Gastroesophageal sphincter (tissue), 4 donors: ENCODE results near the gene IL7R. TPM values are rescaled to one million over a fixed set of nuclear protein-coding genes. Genes with fewer than 3 reads are reported as not detected.

ENCODE experiments used
- ATAC-seq: fragments of 150-250 bp; one replicate; pipeline ENCODE4 v1.9.1; 2016; ENCODE audit warnings: mild to moderate bottlenecking, moderate library complexity
- H3K27ac ChIP-seq, 4 donors: fragments of 200-600 bp; sonication (generic) in 3 of 4; 1 replicate in 3 of 4; 2 replicates in 1 of 4; pipeline ENCODE4 v1.5.1; 2016 to 2019
- H3K27me3 ChIP-seq: fragments of 200-600 bp; sonication (generic); one replicate; pipeline ENCODE4 v1.5.1; 2019
- H3K36me3 ChIP-seq, 2 donors: fragments of 200-600 bp; sonication (generic); one replicate each; pipeline ENCODE4 v1.5.1; 2019; ENCODE audit warnings: control low read depth in 1 of 2
- H3K4me1 ChIP-seq, 3 donors: fragments of 200-600 bp; sonication (generic); 1 replicate in 2 of 3; 2 replicates in 1 of 3; pipeline ENCODE4 v1.5.1; 2016 to 2019; ENCODE audit warnings: control low read depth in 2 of 3
- H3K4me3 ChIP-seq, 2 donors: fragments of 200-600 bp; sonication (generic); one replicate each; pipeline ENCODE4 v1.5.1; 2019; ENCODE audit warnings: mild to moderate bottlenecking in 1 of 2, moderate library complexity in 1 of 2
- H3K9me3 ChIP-seq, 3 donors: fragments of 200-600 bp; sonication (generic); one replicate each; pipeline ENCODE4 v1.5.1; 2017 to 2019; ENCODE audit warnings: control low read depth in 2 of 3
- CTCF ChIP-seq, 4 experiments: fragments of 200-600 bp in 2 of 4; fragments of 450-650 bp in 2 of 4; sonication (generic) in 1 of 4; IDR thresholded peaks; one replicate each; pipeline ENCODE4 v1.5.1; 2017 to 2019; ENCODE audit warnings: antibody characterized with exemption in 4 of 4, mild to moderate bottlenecking in 2 of 4, moderate library complexity in 2 of 4
- EP300 ChIP-seq: sonication (generic); formaldehyde crosslinking; IDR thresholded peaks from one replicate; pipeline ENCODE4 v1.6.1; 2017; ENCODE audit warnings: antibody characterized with exemption, mild to moderate bottlenecking
- POLR2A ChIP-seq, 2 donors: fragments of 450-650 bp; IDR thresholded peaks; one replicate each; pipeline ENCODE4 v1.6.1; 2017; ENCODE audit warnings: antibody characterized with exemption in 2 of 2, mild to moderate bottlenecking in 2 of 2, moderate library complexity in 1 of 2
- POLR2AphosphoS5 ChIP-seq: sonication (generic); formaldehyde crosslinking; IDR thresholded peaks from one replicate; pipeline ENCODE4 v1.6.1; 2017; ENCODE audit warnings: antibody characterized with exemption
- WGBS, 2 donors: methylation state at CpG; one replicate each; pipeline ENCODE4 v1.1.5; 2018; ENCODE audit warnings: low coverage in 1 of 2; 5-methylcytosine and 5-hydroxymethylcytosine counted together
- total RNA-seq, 4 donors: library from RNA; depleted of rRNA; stranded (reverse); fragments of >200 nt; gene quantifications; one replicate each; pipeline ENCODE4 v1.1.0, GENCODE V29; 2016

Gene IL7R
- total RNA-seq, 4 donors from 2014 or later: 1.1 to 10.1 (median 4.0) TPM

GRCh38 chr5:35884191-35884769, 27.6 kb downstream of the IL7R start:
- Histone ChIP-seq H3K4me3 (no peak overlapping the region), H3K27ac (no peak overlapping the region), H3K36me3 (no peaks in the 10 kb centered on the region), H3K27me3 (no peaks in the 10 kb centered on the region), H3K4me1 (no peaks in the 10 kb centered on the region), H3K9me3 (no peaks in the 10 kb centered on the region)
- no peak for TF ChIP-seq CTCF (IDR thresholded peaks at IDR 0.05)
- TF ChIP-seq POLR2AphosphoS5: no peak
- no peak for TF ChIP-seq POLR2A (IDR thresholded peaks at IDR 0.05)
- no peak for TF ChIP-seq EP300
- WGBS, 2 donors: 50 to 78% methylated on average over 1 of the region's 1 CpG
- no peak for ATAC-seq

GRCh38 chr5:35884773-35885172, 28.1 kb downstream of the IL7R start:
- no peak for ATAC-seq
- Histone ChIP-seq H3K4me3 (no peak overlapping the region), H3K27me3 (no peaks in the 10 kb centered on the region), H3K36me3 (no peaks in the 10 kb centered on the region), H3K27ac (no peak overlapping the region), H3K9me3 (no peaks in the 10 kb centered on the region), H3K4me1 (no peaks in the 10 kb centered on the region)
- TF ChIP-seq POLR2A (IDR thresholded peaks at IDR 0.05) (no peak), EP300 (no peak), POLR2AphosphoS5 (no peak), CTCF (IDR thresholded peaks at IDR 0.05) (no peak)

GRCh38 chr5:35886381-35886780, 29.7 kb downstream of the IL7R start:
- Histone ChIP-seq H3K9me3 (no peaks in the 10 kb centered on the region), H3K27me3 (no peaks in the 10 kb centered on the region), H3K4me1 (no peaks in the 10 kb centered on the region), H3K27ac (no peak overlapping the region), H3K36me3 (no peaks in the 10 kb centered on the region), H3K4me3 (no peak overlapping the region)
- TF ChIP-seq EP300: no peak
- TF ChIP-seq POLR2AphosphoS5: no peak
- no peak for TF ChIP-seq POLR2A (IDR thresholded peaks at IDR 0.05)
- TF ChIP-seq CTCF (IDR thresholded peaks at IDR 0.05): no peak
- no peak for ATAC-seq
- WGBS, 2 donors: 65 to 68% methylated on average over 3 of the region's 3 CpGs

- no peak for ATAC-seq
- H3K4me3 ChIP-seq: no peak overlapping the region
- no peaks in the 10 kb centered on the region for H3K4me1 ChIP-seq
- no peaks in the 10 kb centered on the region for H3K36me3 ChIP-seq
- TF ChIP-seq CTCF (IDR thresholded peaks at IDR 0.05): no peak
- no peak for TF ChIP-seq POLR2AphosphoS5
- TF ChIP-seq EP300: no peak
- TF ChIP-seq POLR2A (IDR thresholded peaks at IDR 0.05): no peak
- H3K27ac ChIP-seq: no peak overlapping the region
- WGBS, 2 donors: 59 to 62% methylated on average over 3 to 5 of the region's 5 CpGs
- H3K27me3 ChIP-seq: no peaks in the 10 kb centered on the region
- no peaks in the 10 kb centered on the region for H3K9me3 ChIP-seq
These were observed 30.8 kb downstream of the IL7R start for GRCh38 chr5:35887321-35888100.
